ENCODE results near the gene CLASP1. TPM values are rescaled to one million over a fixed set of nuclear protein-coding genes. Genes with fewer than 3 reads are reported as not detected.

Gene CLASP1
- total and polyA plus RNA-seq, 2 donors, result 11.6 to 18.4 TPM

DNA sequence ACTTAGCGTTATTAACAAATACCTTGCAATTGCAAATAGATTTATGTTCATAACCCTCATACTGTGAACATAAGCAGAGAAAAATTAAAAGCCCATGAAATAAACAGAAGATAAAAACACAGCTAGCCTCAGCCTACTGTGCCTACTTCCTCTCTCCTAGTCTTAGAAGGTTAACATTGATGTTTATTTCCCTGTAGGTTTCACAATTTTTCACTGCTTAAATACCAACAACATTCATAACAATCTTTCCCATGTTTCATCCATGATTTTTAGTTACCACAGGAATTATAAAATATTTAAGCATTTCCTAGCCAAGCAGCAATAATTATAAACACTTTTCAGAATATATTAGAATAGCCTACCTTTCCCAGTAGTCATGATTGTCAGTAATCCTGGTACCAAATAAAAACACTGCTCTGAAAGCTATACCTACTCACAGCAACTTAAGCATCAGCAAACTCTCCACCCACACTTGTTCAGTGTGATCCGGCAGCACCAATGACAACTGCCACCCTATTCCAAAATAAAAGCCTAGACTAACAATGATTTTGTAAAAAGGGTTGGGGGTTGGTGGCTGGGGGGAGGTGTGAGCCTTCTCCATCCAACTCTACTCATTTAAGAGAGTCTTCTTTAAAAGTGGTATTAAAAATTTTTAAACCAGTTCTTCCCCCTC is 159.2 kb downstream of the CLASP1 start:
- no peak for DNase-seq (ENCODE audit: low read depth in 6 of 9, low spot score in 9 of 9)
- 92% methylated on average over 2 of the region's 2 CpGs for WGBS
- H3K27me3 ChIP-seq (ENCODE audit: control insufficient read depth in 2 of 2, insufficient read depth in 1 of 2, low read length in 1 of 2), result no peaks in the 10 kb centered on the region
- no peaks in the 10 kb centered on the region for H3K36me3 ChIP-seq (ENCODE audit: control insufficient read depth in 2 of 2, insufficient read depth in 2 of 2, low read length in 1 of 2)
- H3K27ac ChIP-seq (ENCODE audit: low read depth in 1 of 2, low read length in 1 of 2), result no peak overlapping the region
- no peaks in the 10 kb centered on the region for H3K9me3 ChIP-seq (ENCODE audit: control insufficient read depth in 2 of 2, insufficient read depth in 1 of 2, low read length in 1 of 2)
- H3K4me3 ChIP-seq (ENCODE audit: low read length in 2 of 2), result no peak overlapping the region
- H3K4me1 ChIP-seq (ENCODE audit: control insufficient read depth in 2 of 2, insufficient read depth in 2 of 2, low read length in 2 of 2), result peaks cover 3 to 4% of the 10 kb centered on the region in 2 donors

DNA sequence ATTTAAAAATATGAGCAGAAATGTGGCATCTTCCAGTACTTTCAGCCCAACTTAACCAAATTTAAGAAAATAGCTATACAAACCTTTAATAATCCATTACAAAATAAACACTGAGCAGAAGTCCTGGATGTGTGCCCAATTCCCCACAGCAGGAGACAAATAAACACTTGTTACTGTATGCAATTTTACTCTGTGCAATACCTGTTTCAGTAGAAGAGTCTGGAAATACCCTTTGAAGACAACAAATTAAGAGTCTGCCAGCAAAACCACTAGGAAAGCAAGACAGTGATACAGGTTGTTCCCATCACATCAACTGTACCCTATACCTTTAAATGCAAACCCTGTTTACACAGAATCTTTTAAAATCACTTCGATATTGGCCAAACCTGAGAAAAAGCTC is 160.0 kb downstream of the CLASP1 start:
- Histone ChIP-seq H3K4me1 (ENCODE audit: control insufficient read depth in 2 of 2, insufficient read depth in 2 of 2, low read length in 2 of 2) (peaks cover 3 to 4% of the 10 kb centered on the region in 2 donors), H3K27ac (ENCODE audit: low read depth in 1 of 2, low read length in 1 of 2) (no peak overlapping the region), H3K4me3 (ENCODE audit: low read length in 2 of 2) (no peak overlapping the region), H3K27me3 (ENCODE audit: control insufficient read depth in 2 of 2, insufficient read depth in 1 of 2, low read length in 1 of 2) (no peaks in the 10 kb centered on the region), H3K9me3 (ENCODE audit: control insufficient read depth in 2 of 2, insufficient read depth in 1 of 2, low read length in 1 of 2) (peaks cover 0 to 2% of the 10 kb centered on the region in 2 donors), H3K36me3 (ENCODE audit: control insufficient read depth in 2 of 2, insufficient read depth in 2 of 2, low read length in 1 of 2) (no peaks in the 10 kb centered on the region)
- 90% methylated on average over 1 of the region's 1 CpG for WGBS
- peak in 1 of 9 donors; percentile 15 for DNase-seq (ENCODE audit: low read depth in 6 of 9, low spot score in 9 of 9)

DNA sequence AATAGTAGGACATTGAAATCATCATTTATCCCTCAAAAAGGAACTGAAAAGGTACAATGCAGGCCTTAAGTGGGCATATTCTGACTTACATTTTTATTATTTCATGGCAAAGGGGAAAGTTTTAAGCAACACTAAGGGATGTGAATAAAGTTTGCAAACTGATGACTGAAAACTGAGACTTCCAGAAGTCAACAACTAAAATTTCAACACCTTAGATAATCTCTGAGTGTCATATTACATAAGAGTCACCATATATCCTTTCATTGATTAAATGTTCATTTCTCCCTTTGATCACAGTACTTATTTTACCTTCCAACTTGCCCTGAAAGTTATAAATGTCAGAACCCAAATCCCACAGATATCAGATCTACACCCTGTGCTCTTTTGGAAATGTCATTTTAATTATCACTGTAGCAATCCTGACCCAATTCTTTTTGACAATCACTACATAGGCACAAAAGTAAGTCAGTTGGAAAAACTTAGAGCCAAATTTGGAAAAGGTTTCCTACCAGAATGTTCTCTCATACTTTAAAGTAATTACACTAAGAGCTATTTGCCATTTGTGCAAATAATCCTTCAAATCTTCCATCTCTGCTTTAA is 163.0 kb downstream of the CLASP1 start:
- no peak for DNase-seq (ENCODE audit: low read depth in 6 of 9, low spot score in 9 of 9)
- no peaks in the 10 kb centered on the region for H3K27me3 ChIP-seq (ENCODE audit: control insufficient read depth in 2 of 2, insufficient read depth in 1 of 2, low read length in 1 of 2)
- peaks cover 0 to 3% of the 10 kb centered on the region in 2 donors for H3K36me3 ChIP-seq (ENCODE audit: control insufficient read depth in 2 of 2, insufficient read depth in 2 of 2, low read length in 1 of 2)
- no peak overlapping the region for H3K27ac ChIP-seq (ENCODE audit: low read depth in 1 of 2, low read length in 1 of 2)
- peaks cover 0 to 3% of the 10 kb centered on the region in 2 donors for H3K9me3 ChIP-seq (ENCODE audit: control insufficient read depth in 2 of 2, insufficient read depth in 1 of 2, low read length in 1 of 2)
- H3K4me1 ChIP-seq (ENCODE audit: control insufficient read depth in 2 of 2, insufficient read depth in 2 of 2, low read length in 2 of 2), result peaks cover 3 to 4% of the 10 kb centered on the region in 2 donors
- no peak overlapping the region for H3K4me3 ChIP-seq (ENCODE audit: low read length in 2 of 2)

DNA sequence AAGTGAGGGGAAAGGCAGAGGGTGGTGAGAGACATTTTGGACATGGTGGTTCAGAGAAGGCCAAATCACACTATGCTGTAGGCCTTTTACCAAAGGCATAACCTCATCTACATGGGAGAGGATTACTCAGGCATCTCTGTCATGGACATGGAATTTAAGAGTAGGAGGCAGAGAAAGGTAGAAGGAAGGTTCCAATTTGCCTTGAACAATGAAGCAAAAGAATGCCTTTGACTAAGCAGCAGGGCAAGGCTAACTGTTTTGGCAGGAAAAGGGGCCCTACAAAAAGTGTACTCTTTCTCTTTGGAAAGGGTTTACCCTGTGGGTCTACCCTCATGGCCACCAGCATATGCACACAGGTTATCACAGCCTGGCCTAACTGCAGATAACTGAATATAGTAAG is 164.2 kb downstream of the CLASP1 start:
- no peak overlapping the region for H3K4me3 ChIP-seq (ENCODE audit: low read length in 2 of 2)
- DNase-seq (ENCODE audit: low read depth in 6 of 9, low spot score in 9 of 9), result no peak
- H3K4me1 ChIP-seq (ENCODE audit: control insufficient read depth in 2 of 2, insufficient read depth in 2 of 2, low read length in 2 of 2), result peaks cover 3 to 4% of the 10 kb centered on the region in 2 donors
- peaks cover 0 to 3% of the 10 kb centered on the region in 2 donors for H3K9me3 ChIP-seq (ENCODE audit: control insufficient read depth in 2 of 2, insufficient read depth in 1 of 2, low read length in 1 of 2)
- no peaks in the 10 kb centered on the region for H3K27me3 ChIP-seq (ENCODE audit: control insufficient read depth in 2 of 2, insufficient read depth in 1 of 2, low read length in 1 of 2)
- H3K36me3 ChIP-seq (ENCODE audit: control insufficient read depth in 2 of 2, insufficient read depth in 2 of 2, low read length in 1 of 2), result peaks cover 0 to 3% of the 10 kb centered on the region in 2 donors
- H3K27ac ChIP-seq (ENCODE audit: low read depth in 1 of 2, low read length in 1 of 2), result no peak overlapping the region

DNA sequence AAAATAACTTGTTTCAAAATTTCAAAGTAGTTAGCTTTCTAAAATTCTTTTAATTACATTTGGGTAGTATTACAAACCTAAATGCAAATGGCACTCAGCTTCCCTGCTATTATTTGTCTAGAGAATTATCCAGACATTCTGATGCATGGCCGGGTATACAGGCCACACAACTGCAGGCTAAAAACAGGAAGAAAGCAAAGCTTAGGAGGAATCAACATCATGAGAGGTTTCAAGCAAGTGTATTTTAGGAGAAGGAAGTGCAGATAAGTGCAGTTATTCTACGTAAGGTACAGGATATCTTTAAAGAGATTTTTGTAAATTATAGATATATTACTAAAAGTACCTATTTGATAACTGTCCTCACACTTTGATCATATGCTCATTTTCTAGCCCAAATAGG is 165.4 kb downstream of the CLASP1 start:
- Histone ChIP-seq H3K4me1 (ENCODE audit: control insufficient read depth in 2 of 2, insufficient read depth in 2 of 2, low read length in 2 of 2) (peaks cover 3 to 4% of the 10 kb centered on the region in 2 donors), H3K9me3 (ENCODE audit: control insufficient read depth in 2 of 2, insufficient read depth in 1 of 2, low read length in 1 of 2) (peaks cover 0 to 3% of the 10 kb centered on the region in 2 donors), H3K27me3 (ENCODE audit: control insufficient read depth in 2 of 2, insufficient read depth in 1 of 2, low read length in 1 of 2) (no peaks in the 10 kb centered on the region), H3K36me3 (ENCODE audit: control insufficient read depth in 2 of 2, insufficient read depth in 2 of 2, low read length in 1 of 2) (peaks cover 0 to 3% of the 10 kb centered on the region in 2 donors), H3K4me3 (ENCODE audit: low read length in 2 of 2) (no peak overlapping the region), H3K27ac (ENCODE audit: low read depth in 1 of 2, low read length in 1 of 2) (no peak overlapping the region)
- DNase-seq (ENCODE audit: low read depth in 6 of 9, low spot score in 9 of 9), result no peak
- 94% methylated on average over 2 of the region's 2 CpGs for WGBS

DNA sequence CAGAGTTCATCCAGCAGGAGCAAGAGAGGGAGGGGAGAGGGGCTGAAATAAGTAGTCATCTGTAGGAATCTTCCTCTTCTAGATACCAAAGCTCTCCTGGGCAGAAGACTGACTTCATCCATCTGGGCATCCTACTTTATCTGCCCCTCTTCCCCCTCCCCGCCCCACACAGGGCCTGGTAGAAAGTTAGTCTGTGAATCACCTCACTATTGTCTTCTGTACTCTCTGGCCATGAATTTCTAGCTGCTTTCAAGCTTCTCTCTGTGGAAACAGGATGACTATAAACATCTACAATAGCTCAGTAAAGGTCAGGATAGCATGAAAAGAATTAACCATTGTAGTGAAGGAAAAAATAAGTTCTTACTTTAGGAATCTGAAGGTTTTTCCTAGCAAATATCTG is 166.2 kb downstream of the CLASP1 start:
- no peaks in the 10 kb centered on the region for H3K4me1 ChIP-seq (ENCODE audit: control insufficient read depth in 2 of 2, insufficient read depth in 2 of 2, low read length in 2 of 2)
- no peaks in the 10 kb centered on the region for H3K27me3 ChIP-seq (ENCODE audit: control insufficient read depth in 2 of 2, insufficient read depth in 1 of 2, low read length in 1 of 2)
- 97% methylated on average over 1 of the region's 1 CpG for WGBS

DNA sequence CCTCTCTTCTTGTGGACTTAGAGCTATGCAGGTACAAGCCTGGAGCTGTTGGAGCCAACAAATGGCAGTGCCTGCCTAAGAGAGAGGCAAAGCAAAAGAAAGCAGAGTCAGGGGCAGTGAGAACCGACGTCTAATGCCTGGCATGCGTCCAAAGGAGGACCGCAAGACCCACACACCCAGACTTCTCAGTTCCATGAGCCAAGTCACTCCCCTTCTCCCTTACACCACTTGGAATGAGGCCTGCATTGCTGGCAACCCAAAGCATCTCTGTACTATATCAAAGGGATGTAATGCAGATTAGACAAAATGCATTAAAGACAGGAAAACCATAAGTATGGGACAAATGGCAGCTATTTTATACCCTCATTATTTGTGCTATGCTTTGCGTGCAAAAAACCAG is 168.4 kb downstream of the CLASP1 start:
- Histone ChIP-seq H3K4me3 (ENCODE audit: low read length in 2 of 2) (no peak overlapping the region), H3K4me1 (ENCODE audit: control insufficient read depth in 2 of 2, insufficient read depth in 2 of 2, low read length in 2 of 2) (no peaks in the 10 kb centered on the region), H3K36me3 (ENCODE audit: control insufficient read depth in 2 of 2, insufficient read depth in 2 of 2, low read length in 1 of 2) (peaks cover 0 to 3% of the 10 kb centered on the region in 2 donors), H3K9me3 (ENCODE audit: control insufficient read depth in 2 of 2, insufficient read depth in 1 of 2, low read length in 1 of 2) (peaks cover 0 to 3% of the 10 kb centered on the region in 2 donors), H3K27me3 (ENCODE audit: control insufficient read depth in 2 of 2, insufficient read depth in 1 of 2, low read length in 1 of 2) (no peaks in the 10 kb centered on the region), H3K27ac (ENCODE audit: low read depth in 1 of 2, low read length in 1 of 2) (no peak overlapping the region)
- WGBS, result 89% methylated on average over 5 of the region's 5 CpGs
- DNase-seq (ENCODE audit: low read depth in 6 of 9, low spot score in 9 of 9), result no peak

More for the DNA sequence above, 166.2 kb downstream of the CLASP1 start:
- H3K4me3 ChIP-seq (ENCODE audit: low read length in 2 of 2), result no peak overlapping the region
- peaks cover 0 to 3% of the 10 kb centered on the region in 2 donors for H3K9me3 ChIP-seq (ENCODE audit: control insufficient read depth in 2 of 2, insufficient read depth in 1 of 2, low read length in 1 of 2)
- no peak for DNase-seq (ENCODE audit: low read depth in 6 of 9, low spot score in 9 of 9)
- no peak overlapping the region for H3K27ac ChIP-seq (ENCODE audit: low read depth in 1 of 2, low read length in 1 of 2)
- H3K36me3 ChIP-seq (ENCODE audit: control insufficient read depth in 2 of 2, insufficient read depth in 2 of 2, low read length in 1 of 2), result peaks cover 0 to 3% of the 10 kb centered on the region in 2 donors

DNA sequence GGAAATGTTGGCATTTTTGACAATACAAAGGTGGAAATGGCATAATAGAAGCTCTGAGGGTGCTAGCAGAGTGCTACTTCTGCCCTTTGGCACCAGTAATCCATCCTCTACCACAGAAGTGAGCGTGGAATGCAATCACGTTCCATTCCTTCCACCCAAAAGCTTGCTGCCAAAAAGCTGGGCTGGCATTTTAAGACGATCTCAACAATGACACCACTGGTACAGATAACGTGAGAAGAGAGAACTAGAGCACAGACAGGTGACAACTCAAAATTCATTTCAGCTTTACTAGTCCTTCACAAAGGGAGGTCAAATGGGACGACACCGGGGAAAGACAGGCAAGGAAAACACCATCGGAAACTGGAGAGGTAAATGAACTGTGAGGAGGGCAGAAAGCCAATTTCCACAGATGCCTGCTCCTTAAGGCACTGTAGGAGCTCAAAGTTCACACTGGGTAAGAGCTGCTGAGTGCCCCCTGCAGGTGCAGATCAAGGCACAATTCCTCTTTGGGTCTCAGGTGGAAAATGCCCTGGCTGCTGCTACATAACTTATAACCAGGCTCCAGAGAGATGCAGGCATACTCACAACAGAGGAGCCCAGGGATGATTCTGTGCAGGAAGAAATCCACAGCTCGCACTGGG is 169.3 kb downstream of the CLASP1 start:
- Histone ChIP-seq H3K4me3 (ENCODE audit: low read length in 2 of 2) (no peak overlapping the region), H3K36me3 (ENCODE audit: control insufficient read depth in 2 of 2, insufficient read depth in 2 of 2, low read length in 1 of 2) (peaks cover 0 to 3% of the 10 kb centered on the region in 2 donors), H3K27me3 (ENCODE audit: control insufficient read depth in 2 of 2, insufficient read depth in 1 of 2, low read length in 1 of 2) (no peaks in the 10 kb centered on the region), H3K27ac (ENCODE audit: low read depth in 1 of 2, low read length in 1 of 2) (no peak overlapping the region), H3K4me1 (ENCODE audit: control insufficient read depth in 2 of 2, insufficient read depth in 2 of 2, low read length in 2 of 2) (no peaks in the 10 kb centered on the region), H3K9me3 (ENCODE audit: control insufficient read depth in 2 of 2, insufficient read depth in 1 of 2, low read length in 1 of 2) (peaks cover 0 to 3% of the 10 kb centered on the region in 2 donors)
- 94% methylated on average over 8 of the region's 8 CpGs for WGBS
- DNase-seq (ENCODE audit: low read depth in 6 of 9, low spot score in 9 of 9), result no peak

DNA sequence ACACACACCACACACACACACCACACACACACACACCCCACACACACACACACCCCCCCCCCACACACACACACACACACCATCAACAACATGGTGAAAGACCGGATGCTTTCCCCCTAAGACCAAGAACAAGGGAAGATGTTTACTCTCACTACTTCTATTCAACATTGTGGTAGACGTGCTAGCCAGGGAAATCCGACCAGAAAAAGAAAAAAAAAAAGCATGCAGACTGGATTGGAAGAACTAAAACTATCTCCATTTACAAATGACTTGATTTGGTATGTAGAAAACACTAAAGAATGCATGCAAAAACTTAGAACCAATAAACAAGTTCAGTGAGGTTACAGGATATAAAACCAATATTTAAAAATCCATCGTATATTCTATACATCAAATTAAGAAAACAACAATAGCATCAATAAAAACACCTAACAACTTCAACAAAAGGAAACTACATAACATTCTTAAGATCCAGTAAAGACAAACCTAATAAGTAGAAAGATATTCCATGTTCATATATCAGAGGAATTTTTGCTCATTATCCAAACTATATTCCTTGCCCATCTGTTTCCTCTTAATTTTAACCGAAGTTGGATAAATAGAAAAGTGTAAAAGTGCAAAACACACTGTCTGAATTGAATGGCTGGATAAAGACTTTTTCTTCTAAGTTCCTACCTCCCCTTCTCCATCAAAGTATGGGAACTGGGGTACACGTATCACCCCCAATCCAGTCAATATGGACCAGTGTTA is 170.1 kb downstream of the CLASP1 start:
- DNase-seq (ENCODE audit: low read depth in 6 of 9, low spot score in 9 of 9), result no peak
- Histone ChIP-seq H3K27ac (ENCODE audit: low read depth in 1 of 2, low read length in 1 of 2) (no peak overlapping the region), H3K9me3 (ENCODE audit: control insufficient read depth in 2 of 2, insufficient read depth in 1 of 2, low read length in 1 of 2) (peaks cover 0 to under 1% of the 10 kb centered on the region in 2 donors), H3K4me1 (ENCODE audit: control insufficient read depth in 2 of 2, insufficient read depth in 2 of 2, low read length in 2 of 2) (no peaks in the 10 kb centered on the region), H3K27me3 (ENCODE audit: control insufficient read depth in 2 of 2, insufficient read depth in 1 of 2, low read length in 1 of 2) (no peaks in the 10 kb centered on the region), H3K36me3 (ENCODE audit: control insufficient read depth in 2 of 2, insufficient read depth in 2 of 2, low read length in 1 of 2) (peaks cover 0 to 3% of the 10 kb centered on the region in 2 donors), H3K4me3 (ENCODE audit: low read length in 2 of 2) (no peak overlapping the region)
- 94% methylated on average over 6 of the region's 6 CpGs for WGBS

Measured in thymus (tissue), 11 donors.